NCI-H774 (cell line): Measurements from ENCODE around the gene TEX2.
A peak's percentile ranks its signal among the peaks of the same experiment; 100 is the strongest.
"Not testable (repeated sequence)": the region's sequence is repeated elsewhere in the genome, so short reads cannot be mapped to it uniquely, and the experiment has no call there.

Experiments used
- DNase-seq: peaks from one replicate; lab custom pipeline; 2025; lab: John Stamatoyannopoulos, UW

The TEX2 gene

GRCh38 chr17:64236827-64237403 is 26.1 kb downstream of the TEX2 start:
- no peak for DNase-seq

- DNase-seq = no peak
These were observed 28.1 kb downstream of the TEX2 start for GRCh38 chr17:64234961-64235360.

GRCh38 chr17:64232466-64233262 is 30.4 kb downstream of the TEX2 start:
- no peak for DNase-seq

- no peak for DNase-seq
These were observed 31.4 kb downstream of the TEX2 start for GRCh38 chr17:64231567-64232141.

- DNase-seq = no peak
These were observed 32.2 kb downstream of the TEX2 start for GRCh38 chr17:64230791-64231408.

- DNase-seq = no peak
These were observed 33.0 kb downstream of the TEX2 start for GRCh38 chr17:64229815-64230728.

GRCh38 chr17:64226132-64226531 is 36.9 kb downstream of the TEX2 start:
- DNase-seq = no peak

GRCh38 chr17:64225410-64225809 is 37.6 kb downstream of the TEX2 start:
- no peak for DNase-seq

GRCh38 chr17:64223931-64224629 is 39.0 kb downstream of the TEX2 start:
- no peak for DNase-seq

- DNase-seq = peak; percentile 62
These were observed 39.8 kb downstream of the TEX2 start for GRCh38 chr17:64223283-64223682.

- no peak for DNase-seq
These were observed 41.4 kb downstream of the TEX2 start for GRCh38 chr17:64221679-64222078.

- not testable (repeated sequence) for DNase-seq
These were observed 42.5 kb downstream of the TEX2 start for GRCh38 chr17:64220604-64221003.

GRCh38 chr17:64219571-64219970 is 43.5 kb downstream of the TEX2 start:
- no peak for DNase-seq

- no peak for DNase-seq
These were observed 45.0 kb downstream of the TEX2 start for GRCh38 chr17:64218066-64218465.

GRCh38 chr17:64217249-64217691 is 45.8 kb downstream of the TEX2 start:
- DNase-seq = no peak

- DNase-seq = no peak
These were observed 46.5 kb downstream of the TEX2 start for GRCh38 chr17:64216338-64217248.

- DNase-seq = no peak
These were observed 47.1 kb downstream of the TEX2 start for GRCh38 chr17:64216000-64216337.

GRCh38 chr17:64214950-64215349 is 48.1 kb downstream of the TEX2 start:
- DNase-seq = no peak

GRCh38 chr17:64213995-64214811 is 48.9 kb downstream of the TEX2 start:
- DNase-seq = no peak
